Stimulated activated CD4-positive, alpha-beta T cell treated with anti-CD3 and anti-CD28 coated beads, TNF-alpha, amount 100 ng/mL, for 4 hours (primary cell): Measurements from ENCODE around the gene SAMD9.
"Not testable (repeated sequence)": the region's sequence is repeated elsewhere in the genome, so short reads cannot be mapped to it uniquely, and the experiment has no call there.

Source experiments
- DNase-seq, 3 experiments: peaks; one replicate each; pipeline ENCODE4 v3.0.0-alpha.2; 2020; ENCODE audit warnings: low read depth in 3 of 3

SAMD9 gene

DNA sequence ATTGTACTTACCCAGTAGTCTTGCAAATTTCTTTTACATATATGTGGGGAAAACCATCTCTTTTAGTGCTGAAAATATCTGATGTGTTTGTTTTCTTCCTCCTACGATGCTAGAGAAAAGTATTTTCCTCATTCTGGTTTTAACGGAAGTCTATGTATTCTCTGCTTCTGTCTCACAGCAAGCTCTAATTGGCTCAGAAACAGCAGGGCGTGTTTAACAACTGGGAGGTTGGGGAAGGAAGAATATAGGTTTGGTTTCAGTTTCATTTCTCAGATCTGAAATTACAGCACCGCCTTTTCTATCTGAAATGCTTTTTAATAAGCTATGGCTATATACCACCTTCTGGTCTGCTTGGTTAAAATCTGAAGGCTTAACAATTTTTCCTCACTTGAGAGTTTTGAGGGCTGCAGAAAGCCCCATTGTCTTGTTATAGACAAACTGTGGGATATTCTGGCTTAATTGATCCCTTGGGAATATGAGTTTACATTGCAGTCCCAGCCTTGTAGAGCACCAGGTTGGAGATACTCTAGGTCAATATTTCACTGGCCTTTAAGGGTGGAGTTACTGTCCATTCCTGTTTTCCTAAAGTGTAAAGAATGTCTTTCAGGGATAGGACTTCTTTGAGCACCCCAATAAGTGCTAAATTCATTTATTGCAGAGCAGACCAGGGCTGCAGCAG lies at the start of gene SAMD9:
SAMD9 (minus strand) TSS at position 128 of the 679 bp plus-strand sequence. CDS start 11,882 bp downstream, outside the sequence.
- DNase-seq = peak in 2 of 3 experiments; percentile 10 to 34

- no peak for DNase-seq
These were observed 47.7 kb upstream of the SAMD9 start for GRCh38 chr7:93165447-93165846.

GRCh38 chr7:93164766-93165165 lies 47.0 kb upstream of the SAMD9 start:
- no peak for DNase-seq

DNA sequence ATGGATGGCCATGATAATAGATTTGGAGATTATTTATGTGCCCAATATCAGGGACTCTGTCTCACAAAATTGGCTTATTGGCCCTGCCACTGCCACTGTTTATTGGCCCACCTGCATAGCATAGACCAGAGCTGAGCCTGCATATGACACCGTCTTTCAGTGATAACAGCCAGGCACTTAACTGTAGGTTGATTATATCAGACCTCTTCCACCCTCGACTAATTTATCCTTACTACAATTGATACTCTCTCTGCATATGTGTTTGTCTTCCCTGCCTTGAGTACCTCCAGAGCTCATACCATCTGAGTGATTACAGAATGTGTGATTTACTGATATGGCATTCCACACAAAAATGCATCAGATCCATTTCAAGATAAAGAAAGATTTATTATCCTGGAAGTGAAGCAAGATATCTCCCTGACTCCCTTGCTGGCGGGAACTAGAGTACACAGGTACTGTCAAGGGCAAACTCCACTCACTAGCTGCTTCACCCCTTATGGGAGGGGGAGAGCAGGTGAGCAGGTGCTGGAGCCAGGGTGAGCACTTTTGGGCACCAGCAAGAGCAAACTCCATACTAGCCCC lies 43.5 kb upstream of the SAMD9 start:
- no peak for DNase-seq

DNA sequence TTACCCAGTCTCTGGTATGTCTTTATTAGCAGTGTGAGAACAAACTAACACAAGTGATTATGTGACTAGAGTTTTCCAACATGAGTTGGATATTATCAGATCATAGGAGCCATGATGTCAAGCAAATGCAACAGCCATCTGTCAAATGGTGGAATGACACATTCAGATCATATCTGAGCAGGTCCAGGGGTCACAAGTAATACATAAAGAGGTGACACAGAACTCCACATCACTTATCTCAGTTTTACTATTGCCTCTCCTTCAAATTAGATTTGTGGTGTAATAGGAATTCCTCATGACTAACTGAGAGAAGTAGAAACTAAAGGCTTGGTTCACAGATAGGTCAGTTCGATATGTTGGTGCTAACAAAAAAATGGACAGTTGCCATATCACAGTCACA lies 42.6 kb upstream of the SAMD9 start:
- DNase-seq = no peak

GRCh38 chr7:93159490-93159889 lies 41.7 kb upstream of the SAMD9 start:
- DNase-seq = no peak

- DNase-seq = no peak
These were observed 39.1 kb upstream of the SAMD9 start for GRCh38 chr7:93156884-93157283.

GRCh38 chr7:93150200-93150835 lies 32.5 kb upstream of the SAMD9 start:
- no peak for DNase-seq

GRCh38 chr7:93148727-93149126 lies 30.9 kb upstream of the SAMD9 start:
- no peak for DNase-seq

DNA sequence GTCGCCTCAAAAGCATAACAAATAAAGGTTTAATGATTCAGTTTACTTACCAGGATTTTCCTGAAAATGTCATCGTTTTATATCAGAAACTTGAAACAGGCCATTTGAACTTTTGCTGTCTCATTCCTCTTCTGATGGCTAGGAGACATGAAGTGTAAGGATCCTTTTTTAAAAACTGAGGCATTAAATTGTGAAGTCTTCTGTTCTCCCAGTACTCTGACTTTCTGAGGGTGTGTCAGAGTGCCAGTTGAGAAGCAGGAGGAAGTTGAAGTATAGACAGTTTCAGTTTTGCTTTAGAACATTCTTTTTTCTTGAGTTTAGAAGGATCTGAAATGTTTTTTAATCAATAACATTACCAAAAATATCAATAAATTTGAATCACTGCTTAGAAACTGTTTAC lies 30.4 kb upstream of the SAMD9 start, which contains the start of gene SAMD9L:
SAMD9L (minus strand) TSS at position 242 of the 400 bp plus-strand sequence. CDS start 12,414 bp downstream, outside the sequence.
- DNase-seq = no peak

GRCh38 chr7:93147363-93147762 lies 29.6 kb upstream of the SAMD9 start:
- DNase-seq = peak in 2 of 3 experiments; percentile 3 to 5

DNA sequence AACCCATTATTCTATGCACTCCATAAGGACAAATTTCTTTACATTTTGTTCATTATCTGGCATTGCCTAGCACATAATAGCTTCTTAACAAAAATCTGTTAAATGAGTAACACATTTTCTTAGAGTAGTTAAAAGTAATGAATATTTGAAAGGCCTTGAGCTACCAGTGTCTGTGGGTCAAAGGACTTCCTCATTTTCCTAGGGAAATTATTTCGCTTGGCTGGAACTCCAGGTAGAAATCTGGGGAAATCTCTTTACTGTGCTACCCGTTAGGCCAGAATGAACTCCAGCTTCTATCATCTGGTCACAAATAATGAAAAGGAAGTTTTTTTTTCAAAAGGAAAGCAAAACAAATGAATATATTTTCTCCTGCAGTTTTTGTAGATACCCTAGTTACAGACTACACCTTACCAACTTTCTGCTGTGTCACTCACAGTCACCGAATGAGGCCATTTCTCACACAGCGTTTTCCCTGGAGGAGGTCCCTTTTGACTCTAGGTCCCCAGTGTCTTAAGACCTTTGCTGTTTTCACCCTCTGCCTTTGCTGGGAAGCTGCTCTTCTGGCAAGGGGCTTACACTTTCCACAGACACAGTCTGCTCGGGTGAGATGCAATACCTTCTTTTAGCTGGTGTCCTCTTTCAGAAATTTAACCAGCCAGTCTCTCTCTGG lies 28.8 kb upstream of the SAMD9 start:
- DNase-seq = no peak

DNA sequence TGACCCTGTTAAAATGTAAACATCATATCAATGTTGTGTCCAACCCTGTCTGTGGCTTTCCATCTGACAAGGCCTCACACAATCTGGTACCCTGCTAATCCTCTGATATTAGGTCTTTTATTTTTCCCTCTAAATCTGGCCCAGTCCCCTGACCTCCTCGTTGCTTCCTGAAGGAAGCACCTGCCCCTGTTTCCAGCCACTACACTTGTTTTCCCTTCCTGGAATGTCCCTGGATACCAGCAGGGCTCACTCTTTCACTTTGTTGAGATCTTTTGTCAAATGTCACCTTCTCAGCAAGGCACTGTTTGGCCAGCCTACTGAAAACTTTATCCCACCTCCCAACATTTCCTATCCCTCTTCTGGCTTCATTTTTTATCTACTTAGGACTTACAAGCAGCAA lies 28.3 kb upstream of the SAMD9 start:
- no peak for DNase-seq

GRCh38 chr7:93145354-93145753 lies 27.6 kb upstream of the SAMD9 start:
- no peak for DNase-seq

GRCh38 chr7:93142127-93142526 lies 24.3 kb upstream of the SAMD9 start:
- no peak for DNase-seq

DNA sequence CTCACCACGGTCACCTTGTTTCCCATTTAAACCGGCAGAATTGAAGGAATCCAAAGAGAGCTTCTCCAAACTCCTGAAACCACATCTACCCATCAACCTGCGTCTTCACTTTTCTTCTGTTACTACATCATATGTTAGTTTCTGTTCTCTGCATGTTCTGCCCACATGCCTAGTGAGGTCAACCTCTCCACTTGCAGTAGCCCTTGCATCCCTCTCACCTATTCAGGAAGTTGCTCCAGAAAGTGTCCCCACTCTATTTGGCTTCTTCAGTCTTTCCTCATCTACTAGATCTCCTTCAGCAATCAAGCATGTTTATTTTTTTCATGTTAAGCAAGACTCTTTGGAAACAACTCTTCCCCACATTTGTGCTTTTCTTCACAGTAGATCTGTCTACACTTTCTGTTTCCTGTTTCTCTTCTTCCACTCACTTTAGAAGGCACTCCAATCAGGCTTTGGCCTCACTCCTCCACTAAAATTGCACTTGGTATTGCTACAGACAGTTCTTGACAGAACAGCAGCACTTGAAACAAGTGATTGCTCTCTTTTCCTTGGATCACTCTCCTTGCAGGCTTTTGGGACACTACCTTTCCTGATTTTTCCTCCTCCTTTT lies 22.9 kb upstream of the SAMD9 start:
- DNase-seq = no peak

DNA sequence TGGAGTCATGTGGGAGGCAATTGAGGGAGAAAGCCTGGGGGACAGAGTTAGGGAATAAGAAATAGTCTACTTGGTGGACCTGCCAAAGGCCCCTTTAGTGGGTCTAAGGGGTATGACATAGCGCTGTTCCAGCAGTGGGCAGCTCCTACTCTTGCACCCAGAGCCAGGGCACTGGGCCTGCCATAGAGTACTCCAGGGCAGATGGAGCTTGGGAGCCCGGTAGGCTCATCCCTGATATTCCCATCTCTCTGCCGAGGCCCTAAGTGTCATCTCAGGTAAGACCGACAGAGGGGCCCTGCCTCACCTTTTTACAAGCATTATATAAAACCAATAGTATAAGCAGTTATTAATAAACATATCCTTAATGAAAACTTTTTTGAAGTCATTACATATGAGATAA lies 20.8 kb upstream of the SAMD9 start:
- DNase-seq = no peak

- DNase-seq = no peak
These were observed 15.2 kb upstream of the SAMD9 start for GRCh38 chr7:93133005-93133404.

DNA sequence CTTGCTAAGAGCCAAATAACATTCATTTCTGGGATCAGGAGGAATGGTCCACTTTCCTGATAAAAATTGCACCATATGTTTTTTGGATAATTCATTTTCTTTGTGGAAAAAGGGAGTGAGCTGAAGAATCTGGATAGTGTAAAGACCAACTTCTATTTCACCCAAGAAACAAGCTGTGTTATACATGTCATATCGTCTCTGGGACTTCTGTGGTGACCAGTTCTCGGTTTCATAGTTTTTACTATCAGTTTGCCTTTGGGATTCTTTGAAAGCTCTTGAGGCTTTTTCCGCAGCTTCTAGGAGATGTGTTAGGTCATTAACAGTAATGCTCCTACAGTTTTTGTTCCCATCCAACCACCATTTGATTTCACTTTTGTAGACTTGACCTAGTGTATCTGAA lies 14.4 kb upstream of the SAMD9 start:
- no peak for DNase-seq

- not testable (repeated sequence) for DNase-seq
These were observed 9.2 kb upstream of the SAMD9 start for GRCh38 chr7:93126954-93127353.

DNA sequence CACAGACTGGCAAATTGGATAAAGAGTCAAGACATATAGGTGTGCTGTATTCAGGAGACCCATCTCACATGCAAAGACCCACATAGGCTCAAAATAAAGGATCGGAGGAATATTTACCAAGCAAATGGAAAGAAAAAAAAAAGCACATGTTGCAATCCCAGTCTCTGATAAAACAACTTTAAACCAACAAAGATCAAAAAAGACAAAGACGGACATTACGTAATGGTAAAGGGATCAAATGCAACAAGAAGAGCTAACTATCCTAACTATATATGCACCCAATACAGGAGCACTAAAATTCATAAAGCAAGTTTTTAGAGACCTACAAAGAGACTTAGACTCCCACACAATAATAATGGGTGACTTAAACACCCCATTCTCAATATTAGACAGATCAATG lies 5.8 kb upstream of the SAMD9 start:
- not testable (repeated sequence) for DNase-seq
